ENCODE measurements around the gene MEN1. TPM values are rescaled to one million over a fixed set of nuclear protein-coding genes. Genes with fewer than 3 reads are reported as not detected.

MEN1 gene
- total RNA-seq, 2 experiments from 2014 or later = 16.4 to 17.7 TPM

GRCh38 chr11:64787526-64788320 lies 22.6 kb downstream of the MEN1 start:
- H3K27me3 ChIP-seq (ENCODE audit: control insufficient read depth in 1 of 2, insufficient read depth in 2 of 2, low read length in 2 of 2) = no peaks in the 10 kb centered on the region
- Mint-ChIP-seq H3K4me1 (ENCODE audit: low read depth) (peaks cover 12% of the 10 kb centered on the region), H3K4me3 (no peak overlapping the region), H3K27ac (peak overlapping the region; percentile 69), H3K27me3 (no peaks in the 10 kb centered on the region), H3K9me3 (no peaks in the 10 kb centered on the region), H3K36me3 (ENCODE audit: low read depth) (peaks cover 42% of the 10 kb centered on the region)
- ChIA-PET POLR2A (interaction anchor here (0.9 to 3.5 kb wide), 3 partner anchors 9 to 72 kb away, joined by 4 to 13 read pairs (median 5); partner anchors contain the start of genes RASGRP2 and SF1), CTCF (interaction anchor here (0.8 to 2.0 kb wide), 4 partner anchors 13 to 56 kb away, joined by 3 to 7 read pairs (median 6); no protein-coding TSS in a partner anchor)
- H3K36me3 ChIP-seq (ENCODE audit: insufficient read depth, low read length) = peaks cover 40% of the 10 kb centered on the region
- ATAC-seq (ENCODE audit: poor library complexity) = peak; percentile 88
- H3K9me3 ChIP-seq (ENCODE audit: control insufficient read depth in 1 of 2, insufficient read depth in 1 of 2, low read length in 2 of 2) = no peaks in the 10 kb centered on the region
- H3K4me1 ChIP-seq (ENCODE audit: insufficient read depth, low read length) = peaks cover 13% of the 10 kb centered on the region
- DNase-seq = peak; percentile 44 to 78 (median 58)
- no peak overlapping the region for H3K4me3 ChIP-seq (ENCODE audit: low read length)
- intact Hi-C loops (cut with DNase I, micrococcal nuclease) = loop anchor here (2.0 to 10.0 kb wide), 5 partner anchors 13 to 330 kb away; partner anchors contain the start of genes CDC42BPG (in 1 of the 2) and ZNHIT2 (in 1 of the 2)
- no peak overlapping the region for H3K27ac ChIP-seq (ENCODE audit: low read depth in 1 of 2, low read length in 2 of 2)
- peak; percentile 82 for TF ChIP-seq CTCF (IDR thresholded peaks at IDR 0.05)

GRCh38 chr11:64786308-64786707 lies 24.0 kb downstream of the MEN1 start:
- H3K9me3 Mint-ChIP-seq = no peaks in the 10 kb centered on the region
- intact Hi-C loops (cut with DNase I, micrococcal nuclease) = loop anchor here (2.0 to 10.0 kb wide), 5 partner anchors 14 to 331 kb away; partner anchors contain the start of genes CDC42BPG (in 1 of the 2) and ZNHIT2 (in 1 of the 2)
- peaks cover 16% of the 10 kb centered on the region for H3K4me1 Mint-ChIP-seq (ENCODE audit: low read depth)
- H3K27me3 Mint-ChIP-seq = no peaks in the 10 kb centered on the region
- Histone ChIP-seq H3K27me3 (ENCODE audit: control insufficient read depth in 1 of 2, insufficient read depth in 2 of 2, low read length in 2 of 2) (no peaks in the 10 kb centered on the region), H3K9me3 (ENCODE audit: control insufficient read depth in 1 of 2, insufficient read depth in 1 of 2, low read length in 2 of 2) (no peaks in the 10 kb centered on the region), H3K4me3 (ENCODE audit: low read length) (no peak overlapping the region), H3K36me3 (ENCODE audit: insufficient read depth, low read length) (peaks cover 28% of the 10 kb centered on the region), H3K4me1 (ENCODE audit: insufficient read depth, low read length) (peaks cover 13% of the 10 kb centered on the region), H3K27ac (ENCODE audit: low read depth in 1 of 2, low read length in 2 of 2) (peak overlapping the region in 1 of 2 donors; percentile 7)
- peak in 1 of 14 experiments; percentile 25 for DNase-seq
- POLR2A ChIA-PET = interaction anchor here (0.7 to 3.5 kb wide), 7 partner anchors 12 to 138 kb away, joined by 3 to 13 read pairs (median 3); partner anchors contain the start of genes MAP4K2, PPP2R5B and RASGRP2
- no peak for TF ChIP-seq CTCF (IDR thresholded peaks at IDR 0.05)
- peaks cover 33% of the 10 kb centered on the region for H3K36me3 Mint-ChIP-seq (ENCODE audit: low read depth)
- H3K4me3 Mint-ChIP-seq = no peak overlapping the region
- H3K27ac Mint-ChIP-seq = no peak overlapping the region
- CTCF ChIA-PET = interaction anchor here (1.2 to 1.6 kb wide), 2 partner anchors 16 to 58 kb away, joined by 3 read pairs; partner anchors contain the start of gene CDC42BPG
- ATAC-seq (ENCODE audit: poor library complexity) = no peak

- peaks cover 29% of the 10 kb centered on the region for H3K4me1 Mint-ChIP-seq (ENCODE audit: low read depth)
- TF ChIP-seq CTCF (IDR thresholded peaks at IDR 0.05) = no peak
- ATAC-seq (ENCODE audit: poor library complexity) (no peak), DNase-seq (no peak)
- H3K9me3 ChIP-seq (ENCODE audit: control insufficient read depth in 1 of 2, insufficient read depth in 1 of 2, low read length in 2 of 2) = no peaks in the 10 kb centered on the region
- H3K4me3 ChIP-seq (ENCODE audit: low read length) = no peak overlapping the region
- H3K27ac ChIP-seq (ENCODE audit: low read depth in 1 of 2, low read length in 2 of 2) = no peak overlapping the region
- H3K27me3 Mint-ChIP-seq = no peaks in the 10 kb centered on the region
- H3K36me3 Mint-ChIP-seq (ENCODE audit: low read depth) = peaks cover 23% of the 10 kb centered on the region
- ChIA-PET CTCF (interaction anchor here (0.7 to 1.1 kb wide), 2 partner anchors 59 to 93 kb away, joined by 3 read pairs; partner anchors contain the start of gene CDC42BPG), POLR2A (interaction anchor here (1.2 to 3.5 kb wide), 4 partner anchors 10 to 40 kb away, joined by 3 to 13 read pairs (median 4); partner anchors contain the start of gene RASGRP2)
- H3K4me1 ChIP-seq (ENCODE audit: insufficient read depth, low read length) = peaks cover 25% of the 10 kb centered on the region
- H3K4me3 Mint-ChIP-seq = no peak overlapping the region
- no peaks in the 10 kb centered on the region for H3K9me3 Mint-ChIP-seq
- intact Hi-C loops (cut with DNase I, micrococcal nuclease) = loop anchor here (5.0 to 10.0 kb wide), 4 partner anchors 57 to 332 kb away; partner anchors contain the start of genes CDC42BPG (in 1 of the 2) and ZNHIT2 (in 1 of the 2)
- peak overlapping the region; percentile 62 for H3K27ac Mint-ChIP-seq
- H3K27me3 ChIP-seq (ENCODE audit: control insufficient read depth in 1 of 2, insufficient read depth in 2 of 2, low read length in 2 of 2) = no peaks in the 10 kb centered on the region
- peaks cover 20% of the 10 kb centered on the region for H3K36me3 ChIP-seq (ENCODE audit: insufficient read depth, low read length)
Observed at GRCh38 chr11:64784813-64785581, 25.4 kb downstream of the MEN1 start.

Measured in CD4-positive, alpha-beta T cell (primary cell).